Spleen (tissue), 11 donors: Measurements from ENCODE around the gene TTC19. TPM values are rescaled to one million over a fixed set of nuclear protein-coding genes. Genes with fewer than 3 reads are reported as not detected.
"Not testable (repeated sequence)": the region's sequence is repeated elsewhere in the genome, so short reads cannot be mapped to it uniquely, and the experiment has no call there.

Source experiments
- DNase-seq: peaks from one replicate; pipeline ENCODE4 v3.0.0-alpha.2; 2020
- H3K27ac ChIP-seq, 8 donors: fragments of 200-600 bp; sonication (generic) in 7 of 8; 1 replicate in 4 of 8; 2 replicates in 4 of 8; pipeline versions ENCODE4 v1.5.0 to v1.8.0; 2016 to 2021; ENCODE audit warnings: inconsistent platforms in 4 of 8, mild to moderate bottlenecking in 4 of 8, moderate library complexity in 1 of 8
- H3K27me3 ChIP-seq, 7 donors: fragments of 200-600 bp; sonication (generic) in 6 of 7; replicated peaks in 1 of 7; 1 replicate in 4 of 7; 2 replicates in 3 of 7; pipeline versions ENCODE4 v1.5.0 to v1.8.0; 2016 to 2021; ENCODE audit warnings: inconsistent platforms in 3 of 7, mild to moderate bottlenecking in 1 of 7
- H3K36me3 ChIP-seq, 6 donors: fragments of 200-600 bp; sonication (generic) in 5 of 6; 1 replicate in 4 of 6; 2 replicates in 2 of 6; pipeline versions ENCODE4 v1.5.0 to v1.8.0; 2016 to 2021; ENCODE audit warnings: inconsistent platforms in 2 of 6
- H3K4me1 ChIP-seq, 6 donors: fragments of 200-600 bp; sonication (generic) in 5 of 6; 1 replicate in 3 of 6; 2 replicates in 3 of 6; pipeline versions ENCODE4 v1.5.0 to v1.8.0; 2016 to 2021; ENCODE audit warnings: inconsistent platforms in 3 of 6
- H3K4me3 ChIP-seq, 8 donors: fragments of 200-600 bp; sonication (generic) in 7 of 8; 1 replicate in 4 of 8; 2 replicates in 4 of 8; pipeline versions ENCODE4 v1.5.0 to v1.8.0; 2016 to 2021; ENCODE audit warnings: inconsistent platforms in 4 of 8, mild to moderate bottlenecking in 4 of 8, moderate library complexity in 2 of 8
- H3K9me3 ChIP-seq, 8 donors: fragments of 200-600 bp; sonication (generic) in 7 of 8; 1 replicate in 4 of 8; 2 replicates in 4 of 8; pipeline versions ENCODE4 v1.5.0 to v1.8.0; 2016 to 2021; ENCODE audit warnings: inconsistent platforms in 4 of 8
- POLR2A ChIP-seq, 3 donors: fragments of 450-650 bp; IDR thresholded peaks; one replicate each; pipeline ENCODE4 v1.5.1; 2017; ENCODE audit warnings: antibody characterized with exemption in 3 of 3, mild to moderate bottlenecking in 1 of 3
- POLR2AphosphoS5 ChIP-seq, 3 donors: sonication (generic); formaldehyde crosslinking; IDR thresholded peaks; one replicate each; pipeline ENCODE4 v1.5.1; 2017; ENCODE audit warnings: antibody characterized with exemption in 3 of 3
- WGBS, 5 donors: extraction: QIAGEN DNeasy Blood & Tissue Kit in 3 of 5; methylation state at CpG; one replicate each; pipeline versions ENCODE4 v1.1.5 to v1.1.7; 2013 to 2018; 5-methylcytosine and 5-hydroxymethylcytosine counted together
- intact Hi-C: fragments of 100-400 bp; cut with DNase I; formaldehyde crosslinking; loops from one replicate; pipeline ENCODE4 v1.15.0; 2023; ENCODE audit warnings: low total_unique reads
- polyA plus RNA-seq, 3 donors: library from polyadenylated mRNA; stranded (reverse); fragments of 200-250 nt; gene quantifications; one replicate each; pipeline ENCODE4 v1.2.1, GENCODE V29; 2013
- total RNA-seq, 7 donors: library from RNA; depleted of rRNA in 3 of 7; stranded (reverse); fragments of >200 nt in 3 of 7; fragmentation: NEBNext Ultra II Directional in 4 of 7; extraction: Animal tissue kit (Norgen Biotek cat#: 25700) in 4 of 7; gene quantifications; one replicate each; pipeline versions ENCODE4 v1.1.0 to v1.2.1, GENCODE V29; 2016 to 2021
- TF ChIP-seq, protein P1 (sequence below), 11 experiments: fragments of 200-600 bp in 7 of 11; fragments of 450-650 bp in 4 of 11; sonication (generic) in 4 of 11; IDR thresholded peaks in 8 of 11; conservative IDR thresholded peaks in 3 of 11; 1 replicate in 7 of 11; 2 replicates in 4 of 11; pipeline versions ENCODE4 v1.4.0 to v1.8.0; 2016 to 2021; ENCODE audit warnings: antibody characterized with exemption in 11 of 11, inconsistent platforms in 4 of 11, mild to moderate bottlenecking in 1 of 11
- donor health status: healthy with polysubstance abuse.
- donor health status: DM: no; HTN: no; CAD: no; lungs with moderate emphysema.
- donor health status: DM: no; HTN: no; CAD: no.
- donor health status: Bipolar disorder and iron deficiency.
- donor health status: healthy.
- donor health status: DM: no; HTN: no; CAD: no.
- donor health status: DM: yes; HTN: yes; CAD: no.

The TTC19 gene
- total and polyA plus RNA-seq, 10 donors = 14.6 to 59.9 (median 34.4) TPM

DNA sequence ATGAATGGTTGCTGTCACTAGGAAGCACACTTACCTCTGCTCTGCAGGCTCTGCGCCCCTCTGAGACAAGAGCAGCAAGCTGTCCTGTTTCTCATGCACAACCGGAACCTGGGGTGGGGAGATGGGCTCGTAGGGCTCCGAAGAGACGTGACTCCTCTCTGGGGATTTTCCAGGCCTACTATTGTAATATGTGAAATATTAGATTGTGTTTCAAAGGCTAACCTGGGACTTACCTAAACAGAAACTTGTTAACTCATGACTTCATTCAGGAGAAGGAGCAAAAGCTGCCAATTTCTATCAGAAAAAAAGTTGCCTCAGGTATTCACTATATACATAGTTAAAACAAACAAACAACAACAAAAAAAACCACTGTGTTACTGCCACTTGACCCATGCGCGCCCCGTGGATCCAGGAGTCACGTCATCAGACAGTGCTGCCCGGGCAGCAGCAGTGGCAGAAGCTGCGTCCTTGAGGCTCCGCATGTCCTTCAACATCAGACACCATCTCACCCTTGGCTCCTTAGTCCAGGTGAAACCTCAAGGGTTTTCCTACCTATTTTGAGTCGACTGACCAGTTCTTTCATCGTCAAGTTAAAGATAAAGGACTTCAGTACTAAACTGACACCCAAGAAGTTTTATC is 49.3 kb downstream of the TTC19 start:
- Histone ChIP-seq H3K27me3 (no peaks in the 10 kb centered on the region), H3K27ac (no peak overlapping the region), H3K4me3 (no peak overlapping the region), H3K4me1 (peaks cover 0 to 5% (median 0%) of the 10 kb centered on the region in 6 donors), H3K36me3 (peaks cover 0 to 99% (median 64%) of the 10 kb centered on the region in 6 donors), H3K9me3 (no peaks in the 10 kb centered on the region)
- DNase-seq = no peak
- no peak for TF ChIP-seq POLR2A (IDR thresholded peaks at IDR 0.05)
- peak in 1 of 3 donors; percentile 7 for TF ChIP-seq POLR2AphosphoS5 (IDR thresholded peaks at IDR 0.05)
- intact Hi-C loops = no loop called here
- WGBS, 5 donors = 86 to 95% (median 88%) methylated on average over 14 of the region's 14 CpGs

DNA sequence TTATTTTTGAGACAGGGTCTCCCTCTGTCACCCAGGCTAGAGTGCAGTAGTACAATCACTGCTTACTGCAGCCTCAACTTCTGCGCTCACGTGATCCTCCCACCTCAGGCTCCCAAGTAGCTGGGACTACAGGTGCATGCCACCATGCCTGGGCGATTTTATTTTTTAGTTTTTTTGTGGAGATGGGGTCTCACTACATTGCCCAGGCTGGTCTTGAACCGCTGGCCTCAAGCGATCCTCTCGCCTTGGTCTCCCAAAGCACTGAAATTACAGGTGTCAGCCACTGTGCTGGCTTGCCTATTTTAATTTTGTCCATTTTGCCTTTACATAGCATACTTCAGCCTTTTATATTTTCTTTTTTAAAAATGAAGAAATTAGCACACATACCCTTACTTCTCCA is 51.2 kb downstream of the TTC19 start:
- H3K9me3 ChIP-seq = no peaks in the 10 kb centered on the region
- peaks cover 0 to 5% (median 0%) of the 10 kb centered on the region in 6 donors for H3K4me1 ChIP-seq
- no peak overlapping the region for H3K27ac ChIP-seq
- WGBS, 5 donors = 95 to 99% (median 98%) methylated on average over 6 of the region's 6 CpGs
- no peaks in the 10 kb centered on the region for H3K27me3 ChIP-seq
- no peak for TF ChIP-seq POLR2A (IDR thresholded peaks at IDR 0.05)
- TF ChIP-seq, protein P1, sequence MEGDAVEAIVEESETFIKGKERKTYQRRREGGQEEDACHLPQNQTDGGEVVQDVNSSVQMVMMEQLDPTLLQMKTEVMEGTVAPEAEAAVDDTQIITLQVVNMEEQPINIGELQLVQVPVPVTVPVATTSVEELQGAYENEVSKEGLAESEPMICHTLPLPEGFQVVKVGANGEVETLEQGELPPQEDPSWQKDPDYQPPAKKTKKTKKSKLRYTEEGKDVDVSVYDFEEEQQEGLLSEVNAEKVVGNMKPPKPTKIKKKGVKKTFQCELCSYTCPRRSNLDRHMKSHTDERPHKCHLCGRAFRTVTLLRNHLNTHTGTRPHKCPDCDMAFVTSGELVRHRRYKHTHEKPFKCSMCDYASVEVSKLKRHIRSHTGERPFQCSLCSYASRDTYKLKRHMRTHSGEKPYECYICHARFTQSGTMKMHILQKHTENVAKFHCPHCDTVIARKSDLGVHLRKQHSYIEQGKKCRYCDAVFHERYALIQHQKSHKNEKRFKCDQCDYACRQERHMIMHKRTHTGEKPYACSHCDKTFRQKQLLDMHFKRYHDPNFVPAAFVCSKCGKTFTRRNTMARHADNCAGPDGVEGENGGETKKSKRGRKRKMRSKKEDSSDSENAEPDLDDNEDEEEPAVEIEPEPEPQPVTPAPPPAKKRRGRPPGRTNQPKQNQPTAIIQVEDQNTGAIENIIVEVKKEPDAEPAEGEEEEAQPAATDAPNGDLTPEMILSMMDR (IDR thresholded peaks at IDR 0.05 in 8 of 11, conservative IDR thresholded peaks at IDR 0.05 in 3 of 11) = no peak
- TF ChIP-seq POLR2AphosphoS5 (IDR thresholded peaks at IDR 0.05) = no peak
- peaks cover 0 to 99% (median 58%) of the 10 kb centered on the region in 6 donors for H3K36me3 ChIP-seq
- H3K4me3 ChIP-seq = no peak overlapping the region
- DNase-seq = no peak
- intact Hi-C loops = no loop called here

DNA sequence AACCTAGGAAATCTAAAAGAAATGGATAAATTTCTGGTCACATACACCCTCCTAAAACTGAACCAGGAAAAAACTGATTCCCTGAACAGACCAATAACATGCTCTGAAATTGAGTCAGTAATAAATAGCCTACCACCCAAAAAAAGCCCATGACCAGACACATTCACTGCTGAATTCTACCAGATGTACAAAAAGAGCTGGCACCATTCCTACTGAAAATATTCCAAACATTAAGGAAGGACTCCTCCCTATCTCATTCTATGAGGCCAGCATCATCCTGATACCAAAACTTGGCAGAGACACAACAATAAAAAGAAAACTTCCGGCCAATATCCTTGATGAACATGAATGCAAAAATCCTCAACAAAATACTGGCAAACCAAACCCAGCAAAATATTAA is 52.9 kb downstream of the TTC19 start:
- TF ChIP-seq POLR2A (IDR thresholded peaks at IDR 0.05) (no peak), POLR2AphosphoS5 (IDR thresholded peaks at IDR 0.05) (no peak)
- peaks cover 0 to 99% (median 64%) of the 10 kb centered on the region in 6 donors for H3K36me3 ChIP-seq
- H3K27ac ChIP-seq = peak overlapping the region in 7 of 8 donors; percentile 4 to 61 (median 45)
- 59 to 79% (median 67%) methylated on average over 1 of the region's 1 CpG for WGBS, 5 donors
- H3K4me3 ChIP-seq = no peak overlapping the region
- no peaks in the 10 kb centered on the region for H3K9me3 ChIP-seq
- intact Hi-C loops = no loop called here
- no peaks in the 10 kb centered on the region for H3K27me3 ChIP-seq
- peaks cover 0 to 5% (median 0%) of the 10 kb centered on the region in 6 donors for H3K4me1 ChIP-seq
- no peak for DNase-seq

DNA sequence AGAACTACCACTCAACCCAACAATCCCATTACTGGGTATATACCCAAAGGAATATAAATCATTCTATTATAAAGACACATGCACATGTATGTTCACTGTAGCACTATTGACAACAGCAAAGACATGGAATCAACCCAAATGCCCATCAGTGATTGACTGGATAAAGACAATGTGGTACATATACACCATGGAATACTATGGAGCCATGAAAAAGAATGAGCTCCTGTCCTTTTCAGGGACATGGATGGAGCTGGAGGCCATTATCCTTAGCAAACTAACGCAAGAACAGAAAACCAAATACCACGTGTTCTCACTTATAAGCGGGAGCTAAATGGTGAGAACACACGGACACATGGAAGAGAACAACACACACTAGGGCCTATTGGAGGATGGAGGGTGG is 55.5 kb downstream of the TTC19 start:
- peaks cover 0 to 99% (median 59%) of the 10 kb centered on the region in 6 donors for H3K36me3 ChIP-seq
- 73 to 89% (median 75%) methylated on average over 4 of the region's 4 CpGs for WGBS, 5 donors
- H3K4me3 ChIP-seq, H3K9me3 ChIP-seq, intact Hi-C loops, H3K4me1 ChIP-seq, DNase-seq, H3K27me3 ChIP-seq, H3K27ac ChIP-seq: not testable (repeated sequence)

DNA sequence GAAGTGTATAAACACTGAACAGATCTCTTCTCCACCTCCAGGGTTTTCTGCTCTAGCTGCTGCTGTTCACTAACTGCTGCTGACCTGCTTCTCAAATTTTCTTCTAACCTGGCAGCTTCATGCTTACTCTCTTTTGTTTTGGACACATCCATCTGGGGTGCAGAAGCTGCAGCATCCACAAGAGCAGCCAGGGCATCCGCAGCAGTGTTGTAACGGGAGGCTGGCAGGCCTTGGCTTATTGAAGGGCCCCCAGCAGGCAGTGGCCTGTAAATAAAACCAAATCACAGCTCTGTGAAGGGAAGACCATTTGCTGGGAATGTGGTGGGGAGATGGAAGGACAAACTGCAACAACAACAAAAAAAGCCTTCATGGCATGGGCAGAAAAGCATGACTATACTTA is 62.0 kb downstream of the TTC19 start:
- 87 to 100% (median 95%) methylated on average over 2 of the region's 2 CpGs for WGBS, 5 donors

More for the DNA sequence above, 62.0 kb downstream of the TTC19 start:
- DNase-seq = no peak
- intact Hi-C loops = no loop called here
- peaks cover 8 to 100% (median 80%) of the 10 kb centered on the region in 6 donors for H3K36me3 ChIP-seq
- H3K9me3 ChIP-seq = no peaks in the 10 kb centered on the region
- no peaks in the 10 kb centered on the region for H3K27me3 ChIP-seq
- no peak overlapping the region for H3K4me3 ChIP-seq
- H3K4me1 ChIP-seq = no peaks in the 10 kb centered on the region
- no peak overlapping the region for H3K27ac ChIP-seq
- TF ChIP-seq POLR2A (IDR thresholded peaks at IDR 0.05) (no peak), POLR2AphosphoS5 (IDR thresholded peaks at IDR 0.05) (no peak)
- TF ChIP-seq, protein P1 (IDR thresholded peaks at IDR 0.05 in 8 of 11, conservative IDR thresholded peaks at IDR 0.05 in 3 of 11) = no peak
